HG03175 (cell line): ENCODE results near the gene MKI67.
"Not testable (repeated sequence)": the region's sequence is repeated elsewhere in the genome, so short reads cannot be mapped to it uniquely, and the experiment has no call there.

Source experiments
- ATAC-seq: cut with Tn5 transposase; IDR thresholded peaks from one replicate; pipeline ENCODE4 v1.9.1; 2021; ENCODE audit warnings: mild to moderate bottlenecking, moderate library complexity; ENCODE audit not compliant: unreplicated experiment

The MKI67 gene

GRCh38 chr10:128110339-128110738 is 15.9 kb downstream of the MKI67 start:
- no peak for ATAC-seq

- no peak for ATAC-seq
Observed at GRCh38 chr10:128109707-128110106, 16.5 kb downstream of the MKI67 start.

- ATAC-seq = no peak
Observed at GRCh38 chr10:128105383-128105782, 20.8 kb downstream of the MKI67 start.

- ATAC-seq = no peak
Observed at GRCh38 chr10:128103229-128103714, 23.0 kb downstream of the MKI67 start.

GRCh38 chr10:128102480-128103228 is 23.6 kb downstream of the MKI67 start:
- ATAC-seq = no peak

- ATAC-seq = no peak
Observed at GRCh38 chr10:128101901-128102300, 24.3 kb downstream of the MKI67 start.

- ATAC-seq = no peak
Observed at GRCh38 chr10:128099901-128100300, 26.3 kb downstream of the MKI67 start.

- no peak for ATAC-seq
Observed at GRCh38 chr10:128098631-128099030, 27.6 kb downstream of the MKI67 start.

- no peak for ATAC-seq
Observed at GRCh38 chr10:128097783-128098182, 28.4 kb downstream of the MKI67 start.

GRCh38 chr10:128096486-128097199 is 29.6 kb downstream of the MKI67 start:
- ATAC-seq = no peak

GRCh38 chr10:128095753-128096469 is 30.3 kb downstream of the MKI67 start:
- no peak for ATAC-seq

- ATAC-seq = no peak
Observed at GRCh38 chr10:128095027-128095752, 31.0 kb downstream of the MKI67 start.

- not testable (repeated sequence) for ATAC-seq
Observed at GRCh38 chr10:128094596-128094995, 31.6 kb downstream of the MKI67 start.

- ATAC-seq = no peak
Observed at GRCh38 chr10:128092454-128092853, 33.8 kb downstream of the MKI67 start.

- no peak for ATAC-seq
Observed at GRCh38 chr10:128091636-128092210, 34.5 kb downstream of the MKI67 start.

- ATAC-seq = no peak
Observed at GRCh38 chr10:128087884-128088709, 38.1 kb downstream of the MKI67 start.

GRCh38 chr10:128087146-128087883 is 38.9 kb downstream of the MKI67 start:
- ATAC-seq = no peak

GRCh38 chr10:128086003-128086863 is 40.0 kb downstream of the MKI67 start:
- ATAC-seq = no peak
